Measurements from ENCODE around the gene FOXP4. TPM values are rescaled to one million over a fixed set of nuclear protein-coding genes. Genes with fewer than 3 reads are reported as not detected.

Gene FOXP4
- total RNA-seq, 1 donor from 2014 or later: 9.7 TPM

DNA sequence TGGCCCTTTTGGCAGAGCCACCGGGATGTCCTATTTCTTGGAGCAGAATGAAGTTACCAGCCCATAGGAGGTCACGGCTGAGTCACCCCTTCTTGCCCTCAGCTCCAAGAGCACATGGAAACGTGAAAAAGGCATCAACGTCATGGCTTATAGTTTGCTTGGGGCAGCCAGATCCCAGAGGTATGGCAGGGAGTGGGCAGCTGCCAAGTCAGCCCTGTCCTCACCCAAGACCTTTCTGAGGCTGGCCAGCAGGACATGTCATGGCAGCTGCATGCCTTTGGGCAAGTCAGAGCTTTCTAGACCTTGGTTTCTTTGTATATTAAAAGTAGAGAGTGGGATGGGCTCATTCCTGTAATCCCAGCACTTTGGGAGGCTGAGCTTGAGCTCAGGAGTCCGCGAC lies 83.9 kb downstream of the FOXP4 start:
- intact Hi-C loops (cut with micrococcal nuclease): no loop called here
- Mint-ChIP-seq H3K4me3 (ENCODE audit: low read depth) (no peak overlapping the region), H3K9me3 (no peaks in the 10 kb centered on the region), H3K27ac (no peak overlapping the region), H3K27me3 (ENCODE audit: low read depth) (peaks cover 19% of the 10 kb centered on the region), H3K36me3 (ENCODE audit: low read depth) (no peaks in the 10 kb centered on the region), H3K4me1 (ENCODE audit: low read depth) (peaks cover 4% of the 10 kb centered on the region)
- DNase-seq (ENCODE audit: low spot score): no peak

DNA sequence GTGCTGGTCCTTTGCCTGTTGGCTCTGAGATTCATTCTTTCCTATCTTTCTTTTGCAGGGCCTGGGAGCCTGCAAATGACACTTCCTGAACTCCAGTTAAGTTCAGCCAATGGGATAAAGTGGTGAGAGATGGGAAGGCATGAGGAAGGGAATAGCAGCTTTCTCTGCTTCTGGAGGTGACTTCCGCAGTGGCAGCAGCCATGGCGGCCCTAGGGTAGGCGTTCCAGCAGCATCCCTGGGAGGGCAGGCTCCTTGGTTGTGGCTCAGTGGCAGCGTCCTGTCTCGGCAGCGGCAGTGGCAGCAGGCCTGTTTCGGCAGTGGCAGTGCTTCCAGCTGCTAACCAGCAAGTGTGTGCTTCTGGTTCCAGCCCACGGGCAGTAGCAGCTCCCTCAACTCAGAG lies 84.8 kb downstream of the FOXP4 start:
- no peak overlapping the region for H3K27ac Mint-ChIP-seq
- H3K27me3 Mint-ChIP-seq (ENCODE audit: low read depth): peaks cover 25% of the 10 kb centered on the region
- H3K9me3 Mint-ChIP-seq: no peaks in the 10 kb centered on the region
- no peak overlapping the region for H3K4me3 Mint-ChIP-seq (ENCODE audit: low read depth)
- H3K36me3 Mint-ChIP-seq (ENCODE audit: low read depth): no peaks in the 10 kb centered on the region
- no peaks in the 10 kb centered on the region for H3K4me1 Mint-ChIP-seq (ENCODE audit: low read depth)
- intact Hi-C loops (cut with micrococcal nuclease): no loop called here
- no peak for DNase-seq (ENCODE audit: low spot score)

DNA sequence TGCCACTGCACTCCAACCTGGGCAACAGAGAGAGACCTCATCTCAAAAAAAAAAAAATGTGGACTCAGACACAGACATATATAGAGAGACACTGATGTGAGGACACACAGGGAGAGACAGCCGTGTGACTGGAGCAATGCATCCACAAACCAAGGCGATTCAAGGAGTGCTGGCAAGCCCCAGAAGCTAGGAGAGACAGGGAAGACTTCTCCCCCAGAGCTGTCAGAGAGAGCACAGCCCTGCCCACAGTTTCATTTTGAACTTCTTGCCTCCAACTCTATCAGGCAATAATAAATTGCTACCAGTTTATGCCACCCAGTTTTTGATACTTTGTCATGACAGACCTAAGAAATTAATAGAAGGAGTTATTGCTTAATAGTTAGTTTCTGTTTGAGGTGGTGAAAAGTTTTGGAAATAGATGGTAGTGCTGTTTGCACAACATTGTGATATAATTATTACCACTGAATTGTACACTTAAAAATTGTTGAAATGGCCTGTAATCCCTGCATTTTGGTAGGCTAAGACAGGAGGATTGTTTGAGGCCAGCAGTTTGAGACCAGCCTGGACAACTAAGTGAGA lies 87.0 kb downstream of the FOXP4 start:
- Mint-ChIP-seq H3K27me3 (ENCODE audit: low read depth) (peaks cover 34% of the 10 kb centered on the region), H3K4me1 (ENCODE audit: low read depth) (no peaks in the 10 kb centered on the region), H3K4me3 (ENCODE audit: low read depth) (no peak overlapping the region), H3K9me3 (no peaks in the 10 kb centered on the region), H3K27ac (no peak overlapping the region), H3K36me3 (ENCODE audit: low read depth) (no peaks in the 10 kb centered on the region)
- intact Hi-C loops (cut with micrococcal nuclease): no loop called here
- no peak for DNase-seq (ENCODE audit: low spot score)

DNA sequence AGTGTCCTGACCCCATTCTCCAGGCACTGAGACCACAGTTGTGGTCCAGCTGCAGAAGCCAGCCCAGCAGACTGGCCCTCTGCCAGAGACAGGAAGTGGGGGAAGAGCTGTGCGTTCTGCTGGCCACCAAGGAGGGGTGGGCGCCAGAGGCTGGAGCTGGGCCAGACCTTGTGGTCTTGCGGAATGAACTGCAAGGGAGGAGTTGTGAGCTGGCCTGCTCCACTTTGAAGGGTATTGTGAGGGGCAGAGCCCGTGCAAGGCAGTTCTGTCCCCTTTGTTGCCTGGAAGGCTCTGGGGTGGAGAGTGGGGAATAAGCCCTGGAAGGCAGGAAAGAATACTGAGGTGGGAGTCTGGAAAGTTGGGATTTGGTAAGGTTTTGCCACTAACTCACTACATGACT lies 88.5 kb downstream of the FOXP4 start:
- DNase-seq (ENCODE audit: low spot score): no peak
- Mint-ChIP-seq H3K4me3 (ENCODE audit: low read depth) (no peak overlapping the region), H3K9me3 (no peaks in the 10 kb centered on the region), H3K4me1 (ENCODE audit: low read depth) (no peaks in the 10 kb centered on the region), H3K36me3 (ENCODE audit: low read depth) (no peaks in the 10 kb centered on the region), H3K27ac (no peak overlapping the region), H3K27me3 (ENCODE audit: low read depth) (peaks cover 43% of the 10 kb centered on the region)
- intact Hi-C loops (cut with micrococcal nuclease): no loop called here

- H3K27ac Mint-ChIP-seq: no peak overlapping the region
- H3K27me3 Mint-ChIP-seq (ENCODE audit: low read depth): peaks cover 50% of the 10 kb centered on the region
- no peak for DNase-seq (ENCODE audit: low spot score)
- H3K4me1 Mint-ChIP-seq (ENCODE audit: low read depth): no peaks in the 10 kb centered on the region
- intact Hi-C loops (cut with micrococcal nuclease): no loop called here
- no peaks in the 10 kb centered on the region for H3K9me3 Mint-ChIP-seq
- no peak overlapping the region for H3K4me3 Mint-ChIP-seq (ENCODE audit: low read depth)
- H3K36me3 Mint-ChIP-seq (ENCODE audit: low read depth): no peaks in the 10 kb centered on the region
These were observed 89.2 kb downstream of the FOXP4 start for GRCh38 chr6:41635365-41635764.

GRCh38 chr6:41636833-41637193 lies 90.6 kb downstream of the FOXP4 start:
- Mint-ChIP-seq H3K36me3 (ENCODE audit: low read depth) (no peaks in the 10 kb centered on the region), H3K27me3 (ENCODE audit: low read depth) (peaks cover 61% of the 10 kb centered on the region), H3K4me3 (ENCODE audit: low read depth) (no peak overlapping the region), H3K9me3 (no peaks in the 10 kb centered on the region), H3K27ac (no peak overlapping the region), H3K4me1 (ENCODE audit: low read depth) (no peaks in the 10 kb centered on the region)
- DNase-seq (ENCODE audit: low spot score): no peak
- intact Hi-C loops (cut with micrococcal nuclease): no loop called here

DNA sequence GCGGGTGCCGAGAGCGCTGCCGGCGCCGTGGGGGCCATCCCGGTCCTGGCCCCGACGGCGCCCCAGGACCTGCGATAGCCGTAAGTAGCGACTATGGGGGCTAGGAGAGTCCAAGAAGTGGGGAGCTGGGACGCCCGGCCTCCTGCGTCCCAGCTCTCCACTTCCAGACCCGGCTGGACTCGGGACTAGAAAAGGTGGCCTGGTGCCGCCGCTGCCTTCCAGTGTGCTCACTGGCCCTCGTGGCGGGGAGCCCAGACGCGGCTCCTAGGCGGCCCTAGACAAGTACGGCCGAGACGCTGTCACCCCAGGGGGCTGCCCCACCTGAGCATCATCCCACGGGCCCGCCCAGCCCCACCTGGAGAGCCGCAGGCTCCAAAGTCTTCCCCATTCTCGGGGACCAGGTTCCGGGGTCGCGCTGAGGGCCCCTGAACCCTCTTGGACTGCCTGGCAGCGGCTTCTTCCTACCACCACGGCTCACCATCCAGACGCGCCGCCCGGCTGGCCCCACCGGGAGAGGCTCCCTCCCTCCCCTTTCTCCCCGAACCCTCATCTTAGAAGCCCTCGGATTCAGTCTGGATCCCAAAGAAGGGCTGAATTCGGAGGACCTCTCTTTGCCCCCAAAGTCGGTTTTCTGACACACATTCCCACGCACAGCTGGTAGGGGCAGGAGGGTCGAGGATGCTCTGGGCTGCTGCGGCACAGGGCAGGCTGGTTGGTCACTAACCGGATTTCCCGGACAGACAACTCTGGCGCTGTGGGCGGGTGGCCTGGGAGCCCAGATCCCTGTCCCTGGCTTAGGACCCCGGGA lies 91.2 kb downstream of the FOXP4 start:
- Mint-ChIP-seq H3K27ac (no peak overlapping the region), H3K4me3 (ENCODE audit: low read depth) (no peak overlapping the region)
- intact Hi-C loops (cut with micrococcal nuclease): no loop called here

DNA sequence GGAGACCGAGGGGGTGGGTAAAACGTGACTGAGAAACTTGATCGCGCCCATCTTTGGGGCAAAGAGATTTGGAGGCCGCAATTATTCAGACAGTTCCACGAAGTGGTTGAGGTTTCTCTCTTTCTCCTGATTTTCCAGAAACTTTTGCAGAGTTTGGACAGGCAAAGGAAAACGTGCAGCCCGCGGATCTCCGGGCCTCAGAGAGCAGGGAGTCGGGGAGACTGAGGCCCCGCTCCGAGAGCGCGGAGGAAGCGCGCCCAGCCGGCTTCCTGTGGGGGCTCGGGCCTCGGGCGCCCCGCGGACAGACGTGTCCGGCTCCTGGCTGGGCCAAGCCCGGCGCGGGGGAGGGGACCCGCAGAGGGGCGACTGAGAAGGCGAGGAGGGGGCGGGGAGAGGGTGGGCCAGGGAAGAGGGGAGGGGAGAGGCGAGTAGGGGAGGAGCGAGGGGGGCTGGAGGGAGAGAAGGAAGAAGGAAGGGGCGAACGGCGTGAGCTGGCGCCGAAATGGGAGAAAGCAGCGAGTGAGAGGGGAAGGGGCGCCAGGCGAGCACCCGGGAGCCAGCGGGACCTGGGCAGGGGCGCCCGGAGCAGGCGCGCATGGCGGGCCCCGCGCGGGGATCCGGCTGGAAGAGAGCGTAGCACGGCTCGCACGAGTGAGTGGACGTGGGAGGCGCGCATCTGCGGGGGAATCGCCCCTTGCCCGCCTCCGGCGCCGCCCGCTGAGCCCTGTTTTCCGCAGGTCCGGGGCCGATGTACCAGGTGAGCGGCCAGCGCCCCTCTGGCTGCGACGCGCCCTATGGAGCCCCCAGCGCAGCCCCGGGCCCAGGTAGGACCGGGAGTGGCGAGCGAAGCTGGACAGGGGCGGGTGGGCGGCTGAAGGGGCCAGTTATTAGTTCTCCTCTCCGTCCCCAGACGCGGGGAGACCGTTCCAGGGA lies 92.1 kb downstream of the FOXP4 start, which contains the start of gene MDFI:
Gene MDFI, plus strand, starts transcription at position 467 of the 933 bp plus-strand sequence. Its CDS starts 282 bp downstream, at position 749.
- H3K9me3 Mint-ChIP-seq: no peaks in the 10 kb centered on the region
- no peak within 1 kb of the TSS for H3K4me3 Mint-ChIP-seq (ENCODE audit: low read depth)
- intact Hi-C loops (cut with micrococcal nuclease): no loop called here
- no peaks in the 10 kb centered on the region for H3K4me1 Mint-ChIP-seq (ENCODE audit: low read depth)
- H3K27ac Mint-ChIP-seq: no peak within 1 kb of the TSS
- peaks cover 66% of the 10 kb centered on the region for H3K27me3 Mint-ChIP-seq (ENCODE audit: low read depth)
- no peak for DNase-seq (ENCODE audit: low spot score)
- no peaks in the 10 kb centered on the region for H3K36me3 Mint-ChIP-seq (ENCODE audit: low read depth)

More for the DNA sequence above, 91.2 kb downstream of the FOXP4 start:
- H3K36me3 Mint-ChIP-seq (ENCODE audit: low read depth): no peaks in the 10 kb centered on the region
- H3K4me1 Mint-ChIP-seq (ENCODE audit: low read depth): no peaks in the 10 kb centered on the region
- H3K9me3 Mint-ChIP-seq: no peaks in the 10 kb centered on the region
- peaks cover 63% of the 10 kb centered on the region for H3K27me3 Mint-ChIP-seq (ENCODE audit: low read depth)
- DNase-seq (ENCODE audit: low spot score): no peak

GRCh38 chr6:41638935-41639808 lies 93.0 kb downstream of the FOXP4 start:
- H3K9me3 Mint-ChIP-seq: no peaks in the 10 kb centered on the region
- H3K4me1 Mint-ChIP-seq (ENCODE audit: low read depth): no peaks in the 10 kb centered on the region
- H3K27ac Mint-ChIP-seq: no peak overlapping the region
- H3K36me3 Mint-ChIP-seq (ENCODE audit: low read depth): no peaks in the 10 kb centered on the region
- no peak for DNase-seq (ENCODE audit: low spot score)
- no peak overlapping the region for H3K4me3 Mint-ChIP-seq (ENCODE audit: low read depth)
- intact Hi-C loops (cut with micrococcal nuclease): no loop called here
- peaks cover 66% of the 10 kb centered on the region for H3K27me3 Mint-ChIP-seq (ENCODE audit: low read depth)

GRCh38 chr6:41639809-41640371 lies 93.7 kb downstream of the FOXP4 start:
- H3K4me1 Mint-ChIP-seq (ENCODE audit: low read depth): no peaks in the 10 kb centered on the region
- no peak overlapping the region for H3K4me3 Mint-ChIP-seq (ENCODE audit: low read depth)
- H3K36me3 Mint-ChIP-seq (ENCODE audit: low read depth): no peaks in the 10 kb centered on the region
- intact Hi-C loops (cut with micrococcal nuclease): no loop called here
- H3K9me3 Mint-ChIP-seq: no peaks in the 10 kb centered on the region
- no peak for DNase-seq (ENCODE audit: low spot score)
- peaks cover 61% of the 10 kb centered on the region for H3K27me3 Mint-ChIP-seq (ENCODE audit: low read depth)
- H3K27ac Mint-ChIP-seq: no peak overlapping the region

DNA sequence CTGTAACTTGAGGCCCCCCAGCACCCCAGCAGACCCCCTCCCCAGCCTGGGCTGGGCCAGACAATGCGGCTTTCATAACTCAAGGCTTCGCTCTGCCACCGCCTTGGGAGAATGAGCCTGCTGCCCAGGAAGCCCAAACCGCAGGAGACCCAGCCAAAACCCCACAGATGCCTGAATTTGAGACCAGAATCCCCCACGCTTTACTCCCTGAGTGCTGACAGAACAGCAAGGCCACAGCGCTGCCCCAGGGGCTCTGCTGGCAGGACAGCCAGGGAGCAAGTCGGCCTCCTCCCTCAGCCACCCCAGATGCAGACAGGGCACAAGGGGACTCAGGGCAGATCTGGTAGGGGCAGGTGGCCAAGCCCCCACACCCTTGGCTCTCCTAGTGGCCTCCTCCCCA lies 94.2 kb downstream of the FOXP4 start:
- Mint-ChIP-seq H3K4me3 (ENCODE audit: low read depth) (no peak overlapping the region), H3K27me3 (ENCODE audit: low read depth) (peaks cover 58% of the 10 kb centered on the region), H3K36me3 (ENCODE audit: low read depth) (no peaks in the 10 kb centered on the region), H3K4me1 (ENCODE audit: low read depth) (no peaks in the 10 kb centered on the region), H3K27ac (no peak overlapping the region), H3K9me3 (no peaks in the 10 kb centered on the region)
- no peak for DNase-seq (ENCODE audit: low spot score)
- intact Hi-C loops (cut with micrococcal nuclease): no loop called here

- Mint-ChIP-seq H3K27me3 (ENCODE audit: low read depth) (peaks cover 51% of the 10 kb centered on the region), H3K9me3 (no peaks in the 10 kb centered on the region), H3K4me1 (ENCODE audit: low read depth) (no peaks in the 10 kb centered on the region), H3K36me3 (ENCODE audit: low read depth) (no peaks in the 10 kb centered on the region), H3K4me3 (ENCODE audit: low read depth) (no peak overlapping the region), H3K27ac (no peak overlapping the region)
- DNase-seq (ENCODE audit: low spot score): no peak
- intact Hi-C loops (cut with micrococcal nuclease): no loop called here
These were observed 95.3 kb downstream of the FOXP4 start for GRCh38 chr6:41641352-41641925.
